Kasumi-1 (cell line): ENCODE measurements around the gene SINHCAF.
"Not testable (repeated sequence)": the region's sequence is repeated elsewhere in the genome, so short reads cannot be mapped to it uniquely, and the experiment has no call there.

Experiments used
- DNase-seq, 2 experiments: peaks; one replicate each; lab custom pipeline; 2025; lab: John Stamatoyannopoulos, UW

Gene SINHCAF

DNA sequence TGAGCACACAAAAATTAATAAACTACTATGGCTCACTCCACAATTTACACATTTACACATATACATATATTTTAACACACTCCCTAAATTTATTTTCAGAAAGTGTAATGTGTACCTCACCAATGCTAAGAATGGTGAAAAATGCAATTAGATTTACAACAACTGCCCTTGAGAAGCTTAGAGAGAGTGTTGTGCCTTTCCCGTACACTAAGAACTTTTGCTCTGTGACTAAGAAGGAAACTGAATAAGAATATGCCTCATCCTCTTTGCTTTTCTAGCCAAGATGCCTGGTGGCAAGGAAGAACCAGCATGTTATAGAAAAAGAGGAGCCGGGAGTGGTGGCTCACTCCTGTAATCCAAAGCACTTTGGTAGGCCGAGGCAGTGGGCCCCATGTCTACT is 62.3 kb downstream of the SINHCAF start:
- no peak for DNase-seq

DNA sequence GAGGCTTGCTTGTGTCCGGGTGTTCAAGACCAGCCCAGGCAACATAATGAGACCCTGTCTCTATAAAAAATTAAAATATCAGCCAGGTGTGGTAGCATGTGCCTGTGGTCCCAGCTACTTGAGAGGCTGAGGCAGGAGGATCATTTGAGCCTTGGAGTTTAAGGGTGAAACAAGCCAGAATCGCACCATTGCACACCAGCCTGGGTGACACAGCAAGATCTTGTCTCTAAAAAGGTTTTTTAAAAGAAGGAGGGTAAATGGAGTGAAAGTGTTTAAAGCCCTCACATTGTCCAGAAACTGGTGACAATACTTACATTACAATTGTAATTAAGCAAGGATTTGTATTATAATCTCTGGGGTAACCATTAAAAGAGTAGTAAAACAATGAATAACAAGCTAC is 64.2 kb downstream of the SINHCAF start:
- no peak for DNase-seq

DNA sequence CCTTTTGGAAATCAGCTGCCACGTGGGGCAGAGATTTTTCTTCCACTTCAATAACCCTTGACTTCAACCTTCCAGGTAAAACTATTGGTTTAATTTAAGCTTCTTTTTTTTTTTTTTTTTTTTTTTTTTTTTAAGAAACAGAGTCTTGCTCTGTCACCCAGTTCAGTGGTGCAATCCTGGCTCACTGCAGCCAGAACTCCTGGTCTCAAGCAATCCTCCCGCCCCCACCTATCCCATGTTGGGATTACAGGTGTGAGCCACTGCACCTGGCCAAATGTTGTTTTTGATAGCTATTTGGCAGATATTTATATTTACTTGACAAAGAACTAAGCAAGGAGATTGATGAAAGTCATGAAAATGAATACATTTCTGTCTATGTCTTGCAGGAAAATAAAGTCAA is 65.1 kb downstream of the SINHCAF start:
- no peak for DNase-seq

DNA sequence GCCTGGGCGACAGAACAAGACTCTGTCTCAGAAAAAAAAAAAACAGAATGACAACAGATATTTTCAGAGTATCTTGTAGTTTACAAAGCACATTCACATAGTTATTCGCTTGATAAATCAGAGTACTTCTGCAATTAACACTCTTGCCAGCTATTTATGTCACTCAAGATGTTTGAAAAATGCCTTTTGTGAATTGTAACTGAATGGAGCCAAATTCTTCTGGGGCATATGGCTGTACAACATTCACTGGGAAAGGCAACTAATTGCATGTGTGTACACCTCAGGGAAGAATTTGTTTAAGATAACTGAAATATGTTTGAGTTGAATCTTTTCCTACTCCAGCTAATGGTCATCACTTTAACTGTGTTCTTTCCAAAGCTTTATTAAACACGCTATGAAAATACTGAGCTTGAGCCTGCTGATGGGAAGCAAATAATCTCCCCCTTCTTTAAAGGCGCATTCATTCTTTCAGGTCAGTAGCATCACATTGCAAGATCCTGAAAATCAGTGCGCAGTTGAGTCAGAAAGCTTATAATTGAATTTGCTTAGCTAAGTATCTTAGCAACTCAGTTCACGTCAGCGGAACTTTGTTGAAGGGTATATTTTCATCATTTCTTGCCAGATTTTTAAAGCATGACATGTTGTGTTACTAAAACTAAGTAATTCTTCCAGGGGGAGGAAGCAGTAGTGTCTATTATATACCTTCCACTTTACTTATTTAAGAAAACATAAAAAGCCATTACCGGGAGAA is 66.6 kb downstream of the SINHCAF start:
- DNase-seq, result no peak

DNA sequence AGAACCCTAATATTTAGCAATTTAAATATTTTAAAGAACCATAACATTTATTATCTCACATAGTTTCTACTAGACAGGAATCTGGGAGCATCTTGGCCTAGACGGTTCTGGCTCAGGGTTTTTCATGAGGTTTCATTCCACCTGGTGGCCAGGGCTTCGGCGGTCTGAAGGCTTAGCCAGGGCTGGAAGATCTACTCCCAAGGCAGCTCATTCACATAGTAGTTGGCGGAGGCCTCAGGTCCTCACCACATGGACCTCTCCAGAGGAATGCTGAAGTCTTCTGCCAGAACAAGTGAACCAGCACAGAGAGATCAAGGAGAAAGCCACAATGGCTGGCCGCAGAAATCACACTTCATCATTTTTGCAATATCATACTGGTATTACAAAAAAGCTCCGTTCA is 68.2 kb downstream of the SINHCAF start:
- no peak for DNase-seq

DNA sequence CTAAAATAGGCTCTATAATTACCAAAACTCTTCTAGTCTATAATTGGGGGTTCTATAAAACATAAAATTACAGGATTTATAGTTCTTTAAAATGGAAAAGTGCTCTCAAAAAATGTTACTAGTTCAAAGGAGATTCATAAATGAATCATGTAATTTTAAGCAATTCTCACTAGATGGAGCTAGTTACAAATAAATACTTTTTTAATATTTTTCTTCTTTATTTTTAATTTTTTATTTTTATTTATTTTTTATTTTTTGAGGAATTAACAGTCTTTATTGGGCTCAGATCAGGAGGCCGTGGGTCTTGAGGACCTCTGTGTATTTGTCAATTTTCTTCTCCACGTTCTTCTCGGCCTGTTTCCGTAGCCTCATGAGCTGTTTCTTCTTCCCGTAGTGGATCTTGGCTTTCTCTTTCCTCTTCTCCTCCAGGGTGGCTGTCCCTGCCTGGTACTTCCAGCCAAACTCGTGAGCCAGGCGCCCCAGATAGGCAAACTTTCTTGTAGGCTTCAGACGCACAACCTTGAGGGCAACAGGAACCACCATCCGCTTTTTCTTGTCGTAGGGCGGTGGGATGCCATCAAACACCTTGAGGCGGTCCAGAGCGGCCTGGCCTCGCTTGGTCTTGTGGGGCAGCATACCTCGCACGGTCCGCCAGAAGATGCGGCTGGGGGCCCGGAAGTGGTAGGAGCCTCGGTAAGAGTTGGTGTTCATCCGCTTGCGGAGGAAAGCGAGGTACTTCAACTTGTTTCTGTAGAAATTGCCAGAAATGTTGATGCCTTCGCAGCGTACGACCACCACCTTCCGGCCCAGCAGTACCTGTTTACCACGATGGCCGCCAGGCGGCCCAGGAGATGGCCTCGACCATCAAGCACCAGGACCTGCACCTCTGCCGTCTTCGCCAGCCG is 74.0 kb downstream of the SINHCAF start:
- peak; percentile 25 to 56 for DNase-seq

DNA sequence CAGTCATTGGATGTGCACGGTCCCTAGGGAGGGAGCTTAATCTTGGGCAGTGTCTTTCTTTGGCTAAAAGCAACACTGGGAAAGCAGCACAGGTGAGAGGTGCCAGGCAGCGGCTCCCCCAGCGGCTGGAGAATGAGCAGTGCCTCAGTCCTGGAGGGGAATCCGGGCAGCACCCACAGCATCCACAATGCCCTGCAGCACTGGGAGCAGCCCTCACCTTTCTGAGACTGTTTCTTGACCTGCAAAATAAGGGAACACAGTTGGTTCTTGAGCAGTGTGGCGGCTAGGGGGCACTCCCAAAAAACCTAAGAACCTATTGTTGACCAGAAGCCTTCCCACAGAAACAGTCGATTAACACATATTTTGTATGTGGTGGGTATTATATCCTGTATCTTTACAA is 75.8 kb downstream of the SINHCAF start:
- no peak for DNase-seq

DNA sequence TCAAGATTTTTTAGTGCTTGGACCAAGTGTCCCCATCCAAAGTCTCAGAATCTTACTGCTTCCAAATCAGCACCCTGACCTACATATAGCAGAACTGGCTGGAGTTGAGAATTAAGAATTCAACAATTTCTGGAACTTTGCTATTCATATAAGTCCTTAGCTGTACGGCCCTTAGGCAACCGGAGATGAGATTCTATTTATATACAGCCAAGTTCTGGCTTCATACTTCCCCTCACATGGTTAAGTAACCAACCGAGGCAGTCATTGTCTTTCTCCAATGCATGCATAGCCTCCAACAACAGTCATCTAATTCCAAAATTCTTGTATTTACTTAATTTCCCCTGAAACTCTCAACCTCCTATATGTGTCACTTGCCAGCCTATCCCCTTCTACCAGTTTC is 76.6 kb downstream of the SINHCAF start:
- DNase-seq, result no peak

DNA sequence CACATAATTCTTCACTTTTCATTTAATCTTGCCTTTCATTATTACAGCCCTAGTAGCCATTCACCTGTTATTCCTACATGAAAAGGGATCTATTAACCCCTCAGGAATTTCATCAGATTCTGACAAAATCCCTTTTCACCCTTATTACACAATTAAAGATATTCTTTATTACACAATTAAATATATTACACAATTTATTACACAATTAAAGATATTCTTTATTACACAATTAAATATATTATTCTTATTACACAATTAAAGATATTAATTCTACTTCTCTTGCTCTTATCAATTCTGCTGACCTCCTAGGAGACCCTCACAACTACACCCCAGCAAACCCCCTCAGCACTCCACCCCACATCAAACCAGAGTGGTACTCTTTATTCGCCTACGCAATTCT is 77.1 kb downstream of the SINHCAF start:
- DNase-seq, result no peak

DNA sequence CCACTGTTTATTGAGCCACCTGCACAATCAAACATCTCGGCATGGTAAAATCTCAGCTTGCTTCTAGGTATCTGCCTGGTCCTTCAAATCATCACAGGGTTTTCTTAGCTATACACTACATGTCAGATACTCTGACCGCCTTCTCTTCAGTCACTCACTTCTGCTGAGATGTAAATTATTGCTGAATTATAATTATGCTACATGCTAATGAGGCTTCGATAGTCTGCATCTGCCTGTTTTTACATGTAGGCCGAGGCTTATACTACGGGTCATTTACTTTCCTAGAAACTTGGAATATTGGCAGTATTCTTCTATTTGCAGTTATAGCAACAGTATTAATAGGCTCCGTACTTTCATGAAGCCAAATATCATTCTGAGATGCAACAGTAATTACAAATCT is 77.6 kb downstream of the SINHCAF start:
- DNase-seq, result no peak

DNA sequence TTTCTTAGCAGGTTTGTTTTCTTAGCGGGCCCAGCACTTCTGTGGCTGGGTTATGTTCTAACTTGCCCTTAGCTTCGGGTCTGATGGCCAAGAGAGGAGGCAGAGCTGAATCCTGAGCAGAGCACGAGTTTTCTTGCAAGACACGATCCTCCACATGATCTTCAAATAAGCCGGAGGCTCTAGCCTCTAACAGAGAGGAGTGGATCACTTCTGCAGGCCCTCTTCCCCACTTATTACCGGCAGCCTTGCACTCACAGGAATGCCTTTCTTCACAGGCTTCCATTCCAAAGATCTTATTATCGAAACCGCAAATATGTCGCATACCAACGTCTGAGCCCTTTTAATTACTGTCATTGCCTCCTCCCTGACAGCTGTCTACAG is 79.5 kb downstream of the SINHCAF start:
- no peak for DNase-seq

DNA sequence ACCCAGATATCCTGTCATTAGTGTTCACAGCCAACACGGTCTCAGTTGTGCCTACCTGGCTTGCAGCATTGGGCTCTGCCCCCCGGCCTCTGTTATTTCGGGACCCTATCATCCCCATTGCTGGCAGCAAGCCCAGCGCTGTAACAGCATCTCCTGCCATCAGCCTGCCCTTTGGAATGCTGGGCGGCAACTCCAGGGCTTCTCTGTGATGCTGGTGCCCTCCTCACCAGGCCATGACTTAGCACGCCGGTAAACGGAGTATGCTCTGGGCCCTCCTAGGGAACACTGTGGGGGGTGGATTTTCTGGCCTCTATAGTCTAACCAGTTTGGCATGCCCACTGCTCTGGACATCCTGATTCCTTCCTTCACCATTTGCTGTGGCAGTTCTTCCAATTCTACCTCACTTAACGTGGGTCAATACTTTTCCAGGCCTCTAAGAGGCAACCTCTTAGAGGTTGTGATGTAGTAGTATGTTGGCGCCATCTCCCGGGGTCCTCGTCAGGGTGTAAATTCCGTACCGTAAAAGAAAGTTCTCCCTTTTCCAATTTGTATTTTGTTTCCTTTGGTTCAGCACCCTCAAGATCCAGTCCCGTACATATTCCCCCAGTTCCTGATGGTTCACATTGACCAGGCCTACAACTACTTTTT is 80.0 kb downstream of the SINHCAF start:
- no peak for DNase-seq

DNA sequence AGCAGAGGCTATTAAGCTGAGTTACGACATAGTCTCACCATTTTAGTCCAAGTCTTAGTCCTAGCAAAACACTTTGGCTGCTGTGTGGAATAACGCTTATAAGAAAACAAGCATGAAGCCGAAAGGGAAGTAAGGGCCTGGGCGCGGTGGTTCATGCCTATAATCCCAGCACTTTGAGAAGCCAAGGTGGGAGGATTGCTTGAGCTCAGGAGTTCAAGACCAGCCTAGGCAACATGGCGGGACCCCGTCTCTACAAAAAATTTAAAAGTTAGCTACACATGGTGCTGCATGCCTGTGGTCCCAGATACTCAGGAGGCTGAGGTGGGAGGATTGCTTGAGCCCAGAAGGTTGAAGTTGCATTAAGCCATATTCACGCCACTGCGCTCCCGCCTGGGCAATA is 83.5 kb downstream of the SINHCAF start:
- DNase-seq, result not testable (repeated sequence)

DNA sequence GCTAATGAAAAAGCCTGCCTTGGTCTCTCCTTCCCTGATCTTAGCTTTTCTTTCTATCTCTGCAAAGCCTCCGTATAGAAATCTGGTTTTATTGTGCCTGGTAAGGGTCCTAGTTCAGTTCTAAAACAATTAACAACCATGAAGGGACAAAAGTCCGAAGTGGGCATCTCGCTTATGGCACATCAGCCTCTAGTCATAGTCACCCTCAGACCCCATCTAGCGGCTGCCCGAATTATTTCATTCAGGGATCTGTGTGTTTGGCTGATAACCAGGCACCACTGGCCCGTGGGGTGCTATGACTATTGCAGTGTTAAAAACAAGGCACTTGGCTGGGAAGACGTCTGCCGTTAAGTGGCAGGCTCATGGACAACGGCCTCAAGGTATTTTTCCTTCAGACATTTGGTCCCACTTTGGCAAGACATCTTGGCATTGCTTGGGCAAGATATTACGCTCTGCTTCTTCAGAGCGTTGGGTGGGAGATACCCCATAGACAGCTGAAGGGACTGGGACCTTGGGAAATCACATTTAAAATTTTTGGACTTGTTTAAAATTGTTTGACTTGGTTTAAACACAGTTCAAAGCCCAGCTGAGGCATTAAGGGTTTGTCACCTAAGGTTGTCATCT is 87.1 kb downstream of the SINHCAF start:
- peak; percentile 60 to 76 for DNase-seq

DNA sequence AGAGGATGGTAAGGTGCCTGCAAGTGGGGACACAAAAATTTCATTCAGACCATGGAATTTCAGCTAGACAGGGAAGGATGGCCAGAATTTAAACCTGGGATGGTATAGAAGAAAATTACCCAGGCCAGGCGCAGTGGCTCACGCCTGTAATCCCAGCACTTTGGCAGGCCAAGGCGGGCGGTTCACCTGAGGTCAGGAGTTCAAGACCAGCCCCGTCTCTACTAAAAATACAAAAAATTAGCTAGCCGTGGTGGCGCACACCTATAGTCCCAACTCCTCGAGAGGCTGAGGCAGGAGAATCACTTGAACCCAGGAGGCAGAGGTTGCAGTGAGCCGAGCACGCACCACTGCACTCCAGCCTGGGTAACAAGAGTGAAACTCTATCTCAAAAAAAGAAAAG is 87.6 kb downstream of the SINHCAF start:
- not testable (repeated sequence) for DNase-seq

DNA sequence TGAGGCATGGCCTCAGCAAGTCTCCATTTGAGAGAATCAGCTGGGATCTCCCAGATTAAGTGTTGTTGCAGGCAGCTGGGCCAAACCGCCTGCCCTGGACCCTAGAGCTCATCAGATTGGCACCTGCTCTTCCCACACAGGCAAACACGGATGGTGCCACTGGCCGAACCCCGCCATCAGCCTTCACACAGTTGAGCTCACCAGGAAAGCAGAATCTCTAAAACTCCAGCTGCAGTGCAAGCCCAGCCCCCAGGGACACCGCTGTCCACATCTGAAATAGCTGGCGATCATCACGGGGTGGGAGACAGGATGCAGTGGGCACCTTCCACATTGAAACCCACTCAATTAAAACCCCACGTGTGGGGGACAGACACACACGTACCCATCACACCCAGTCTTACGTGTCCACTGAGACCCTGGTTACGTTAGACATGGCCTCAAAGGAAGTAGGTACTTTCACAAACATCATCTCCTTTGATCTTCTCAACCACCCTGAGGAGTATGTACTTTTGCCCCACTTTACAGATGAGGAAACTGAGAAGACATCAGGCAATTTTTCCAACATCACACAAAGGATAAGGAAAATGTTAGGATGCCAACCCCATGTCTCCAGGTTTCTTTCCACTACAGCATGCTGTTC is 88.8 kb downstream of the SINHCAF start:
- no peak for DNase-seq

DNA sequence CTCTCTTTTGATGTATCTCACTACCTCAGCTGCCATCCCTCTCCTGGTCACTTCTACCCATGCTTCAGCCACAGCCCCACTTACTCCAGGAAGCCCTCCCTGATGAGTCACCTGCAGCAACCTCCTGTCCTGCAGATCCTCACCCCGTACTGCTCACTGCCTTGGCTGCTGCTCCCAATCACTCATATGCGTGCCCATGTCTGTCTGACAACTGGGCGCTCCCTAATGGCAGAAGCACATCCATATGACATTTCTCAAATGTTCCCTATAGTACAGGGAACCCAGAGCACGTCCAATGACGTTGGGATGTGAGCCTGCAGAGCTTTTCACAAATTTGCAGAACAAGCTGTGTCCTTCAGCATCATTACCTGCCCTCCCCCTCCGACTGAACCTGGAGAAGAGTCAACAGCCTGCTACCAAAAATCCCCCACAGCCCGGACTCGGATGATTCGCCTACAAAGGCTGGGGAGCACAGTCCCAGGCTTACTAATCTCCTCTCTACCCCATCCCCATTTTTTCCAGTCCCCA is 90.0 kb downstream of the SINHCAF start:
- no peak for DNase-seq

DNA sequence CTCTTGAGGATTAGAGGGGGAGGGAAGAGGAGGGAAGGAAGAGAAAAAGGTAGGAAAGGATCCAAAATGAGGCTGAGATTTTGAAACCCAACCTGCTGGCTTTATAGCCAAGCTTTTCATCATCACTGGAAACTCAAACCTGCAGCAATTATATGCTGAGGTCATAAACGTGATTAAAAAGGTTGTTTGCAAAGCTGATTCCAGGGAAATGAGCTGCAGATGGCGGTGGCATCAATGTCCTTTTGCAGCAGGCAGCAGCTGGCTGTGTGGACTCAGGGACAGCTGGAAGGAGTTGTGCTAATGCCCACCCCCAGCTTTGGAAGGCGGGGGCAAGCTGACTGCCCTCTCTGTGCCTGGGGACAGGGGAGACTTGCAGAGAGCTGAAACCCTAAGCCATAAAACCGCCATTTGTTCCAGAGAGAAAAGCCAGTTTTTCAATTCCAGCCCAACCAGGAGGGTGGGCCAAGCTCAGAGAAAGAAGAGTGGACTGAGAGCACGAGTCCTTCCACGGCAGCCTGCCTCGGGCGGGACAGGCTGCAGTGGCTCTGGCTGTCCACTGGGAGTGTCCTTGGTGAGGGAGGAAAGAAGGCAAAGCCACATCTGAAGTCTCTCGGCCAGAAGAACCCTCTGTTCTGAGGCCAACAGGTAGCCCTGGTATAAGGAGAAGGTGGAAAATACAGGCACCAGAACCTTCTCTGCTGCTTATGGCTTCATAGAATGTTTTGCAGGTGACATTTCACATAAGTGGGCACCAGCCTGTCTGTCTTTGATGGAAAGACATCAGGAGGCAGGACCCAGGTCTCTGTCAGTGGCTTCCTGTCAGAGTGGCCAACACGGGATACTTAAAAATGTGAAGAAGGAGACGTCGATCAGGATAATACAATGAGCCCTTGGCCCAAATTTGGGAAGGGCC is 90.7 kb downstream of the SINHCAF start:
- no peak for DNase-seq

DNA sequence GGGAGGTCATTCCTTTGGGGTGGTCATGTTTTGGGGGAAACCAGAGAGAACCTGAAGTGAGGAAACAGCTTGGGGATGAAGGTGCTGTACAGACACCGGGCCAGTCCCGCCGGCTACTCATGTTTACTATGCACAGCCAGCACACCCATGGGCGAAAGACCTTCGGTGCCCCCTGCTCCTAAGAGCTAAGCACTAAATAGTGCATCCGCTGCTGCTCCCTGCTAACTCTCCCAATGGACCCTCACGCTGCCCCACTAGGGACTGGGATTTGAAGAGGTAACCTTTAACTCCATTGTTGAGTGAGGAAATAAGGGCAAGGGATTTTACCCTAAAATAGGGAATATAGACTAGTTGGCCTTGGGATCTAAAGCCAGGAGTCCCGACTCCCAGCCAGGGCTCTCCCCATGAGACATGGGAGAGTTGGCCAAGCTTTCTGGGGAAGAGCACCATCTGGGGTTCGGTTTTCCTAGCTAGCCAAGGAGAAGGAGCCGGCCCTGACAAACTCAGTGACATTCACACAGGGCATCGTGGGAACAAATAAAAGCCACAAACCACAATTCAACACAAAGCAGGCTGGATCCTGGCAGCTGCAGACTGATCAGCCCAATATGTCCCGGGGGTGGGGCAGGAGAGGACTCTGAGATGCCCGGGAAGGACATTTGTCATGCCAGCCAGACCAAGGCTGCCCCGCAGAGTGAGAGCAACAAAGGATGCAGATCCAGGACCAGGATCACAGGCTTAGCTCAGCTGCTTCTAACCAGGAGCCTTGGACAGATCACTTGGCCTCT is 91.7 kb downstream of the SINHCAF start:
- no peak for DNase-seq
